H1 (cell line): Measurements from ENCODE around the gene ALG11. TPM values are rescaled to one million over a fixed set of nuclear protein-coding genes. Genes with fewer than 3 reads are reported as not detected.

Experiments
- ATF2 ChIP-seq: IDR thresholded peaks from 2 replicates; pipeline ENCODE4 v1.6.1; 2012; ENCODE audit warnings: low read length, inconsistent platforms
- CBX8 ChIP-seq: fragments of 300-800, 300-1000 bp; sonication (generic); IDR thresholded peaks from 2 replicates; pipeline ENCODE4 v1.7.1; 2016; ENCODE audit warnings: low read depth, low read length, borderline replicate concordance
- CHD2 ChIP-seq: IDR thresholded peaks from 2 replicates; pipeline ENCODE4 v1.6.1; 2012; ENCODE audit warnings: low read length, improper control_type of control experiment
- CHD7 ChIP-seq: fragments of 300-600 bp; sonication (generic); IDR thresholded peaks from 2 replicates; pipeline ENCODE4 v1.7.1; 2012; ENCODE audit warnings: low read length, moderate library complexity, mild to moderate bottlenecking, inconsistent platforms; ENCODE audit not compliant: insufficient replicate concordance
- CREB1 ChIP-seq: IDR thresholded peaks from 2 replicates; pipeline ENCODE4 v1.6.1; 2012; ENCODE audit warnings: inconsistent platforms
- CTBP2 ChIP-seq: IDR thresholded peaks from 2 replicates; pipeline ENCODE4 v1.7.0; 2011; ENCODE audit warnings: borderline replicate concordance, mild to moderate bottlenecking, moderate library complexity, mixed read lengths, low read length; ENCODE audit not compliant: insufficient read depth, insufficient read length
- NRF1 ChIP-seq: IDR thresholded peaks from 2 replicates; pipeline ENCODE4 v1.6.1; 2011; ENCODE audit warnings: mild to moderate bottlenecking, low read depth, low read length, improper control_type of control experiment
- POLR2A ChIP-seq, 2 experiments: IDR thresholded peaks; 1 replicate in 1 of 2; 2 replicates in 1 of 2; pipeline ENCODE4 v1.6.1; 2011; ENCODE audit warnings: low read depth in 2 of 2, low read length in 2 of 2, mild to moderate bottlenecking in 2 of 2; ENCODE audit errors: control extremely low read depth in 1 of 2
- SP1 ChIP-seq: IDR thresholded peaks from 2 replicates; pipeline ENCODE4 v1.6.1; 2011; ENCODE audit warnings: low read depth, low read length
- SP4 ChIP-seq: IDR thresholded peaks from 2 replicates; pipeline ENCODE4 v1.6.1; 2012; ENCODE audit warnings: low read length, inconsistent platforms
- polyA plus RNA-seq, 7 experiments: library from polyadenylated mRNA; depleted of rRNA in 3 of 7; stranded (reverse) in 5 of 7; unstranded in 2 of 7; fragments of >200 nt in 5 of 7; fragments of 200-250 nt in 2 of 7; gene quantifications; 1 replicate in 5 of 7; 2 replicates in 1 of 7; 4 replicates in 1 of 7; pipeline versions ENCODE4 v1.2.1 to v1.2.3, GENCODE V29; 2011 to 2013; ENCODE audit warnings: missing spikeins in 2 of 7, mixed read lengths in 2 of 7
- total RNA-seq: library from RNA; stranded (reverse); fragmentation: NEBNext Ultra II Directional; extraction: Animal tissue kit (Norgen Biotek cat#: 25700); gene quantifications from 2 replicates; pipeline ENCODE4 v1.2.1, GENCODE V29; 2021

ALG11 gene
- total and polyA plus RNA-seq, 2 of the 8 experiments (the other 6 are each of a cell fraction or from before 2014, with no cell fraction given) = 5.2 to 39.9 TPM

GRCh38 chr13:52026246-52026626 is 14.0 kb downstream of the ALG11 start (continued):
- no peak for TF ChIP-seq CHD7
- TF ChIP-seq CTBP2 = no peak
- no peak for TF ChIP-seq SP4
- no peak for TF ChIP-seq CBX8
- TF ChIP-seq CHD2 = no peak
- TF ChIP-seq POLR2A (IDR thresholded peaks at IDR 0.05; ENCODE audit: control extremely low read depth in 1 of 2, low read depth in 2 of 2, low read length in 2 of 2) = no peak
- no peak for TF ChIP-seq ATF2
- no peak for TF ChIP-seq SP1
- TF ChIP-seq NRF1 = no peak
- no peak for TF ChIP-seq CREB1
- TF ChIP-seq, all 59 proteins: peak for 2
